RWPE2 (cell line): ENCODE results near the gene PON2.

Source experiments
- ATAC-seq: fragments of 200-7000 bp; cut with Tn5 transposase; 3 replicates; pipeline ENCODE4 v1.9.1; 2021; ENCODE audit warnings: low read depth
- DNase-seq: peaks from one replicate; pipeline ENCODE4 v3.0.0-alpha.2; 2020; ENCODE audit warnings: low spot score
- H3K27ac ChIP-seq: fragments of 450-650 bp; 2 replicates; pipeline ENCODE4 v1.5.1; 2017; ENCODE audit warnings: mild to moderate bottlenecking; ENCODE audit not compliant: poor library complexity, severe bottlenecking
- H3K27me3 ChIP-seq: fragments of 250-450 bp; sonication (Bioruptor Pico); 2 replicates; pipeline ENCODE4 v1.5.1; 2021; ENCODE audit warnings: mild to moderate bottlenecking, moderate library complexity; ENCODE audit not compliant: insufficient read depth, poor library complexity, severe bottlenecking
- H3K36me3 ChIP-seq: fragments of 250-450 bp; sonication (Bioruptor Pico); 2 replicates; pipeline ENCODE4 v1.5.1; 2020; ENCODE audit warnings: low read depth, mild to moderate bottlenecking, moderate library complexity
- H3K4me1 ChIP-seq: fragments of 250-450 bp; sonication (Bioruptor Pico); 2 replicates; pipeline ENCODE4 v1.5.1; 2021; ENCODE audit warnings: mild to moderate bottlenecking, moderate library complexity; ENCODE audit not compliant: insufficient read depth, poor library complexity, severe bottlenecking
- H3K4me3 ChIP-seq: fragments of 250-450 bp; sonication (Bioruptor Pico); 2 replicates; pipeline ENCODE4 v1.5.1; 2021; ENCODE audit warnings: mild to moderate bottlenecking, moderate library complexity; ENCODE audit not compliant: severe bottlenecking
- H3K9me3 ChIP-seq: fragments of 250-450 bp; sonication (Bioruptor Pico); 2 replicates; pipeline ENCODE4 v1.5.1; 2021; ENCODE audit warnings: mild to moderate bottlenecking, moderate library complexity; ENCODE audit not compliant: severe bottlenecking
- CTCF ChIP-seq: fragments of 450-650 bp; IDR thresholded peaks from one replicate; pipeline ENCODE4 v1.5.1; 2017; ENCODE audit warnings: mild to moderate bottlenecking, moderate library complexity; ENCODE audit not compliant: poor library complexity, severe bottlenecking

Gene PON2

DNA sequence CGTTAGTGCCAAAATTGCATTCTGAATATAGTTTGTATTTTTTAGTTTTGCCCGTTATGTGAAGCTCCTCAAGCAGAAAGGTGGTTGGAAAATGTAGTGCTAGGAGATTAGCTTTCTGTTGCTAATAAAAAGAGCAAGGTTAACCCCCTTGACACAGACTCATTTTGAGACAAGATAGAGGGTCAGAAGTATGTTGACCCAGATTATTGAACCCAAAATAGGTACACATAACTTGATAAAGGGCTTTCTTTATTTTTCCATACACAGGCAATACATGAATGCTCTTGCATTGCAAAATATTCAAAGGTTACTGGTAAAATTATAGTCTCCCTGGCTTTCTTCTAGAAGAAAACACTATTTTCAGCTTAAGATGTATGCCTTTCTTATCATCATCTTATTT, 10.0 kb upstream of the PON2 start:
- no peaks in the 10 kb centered on the region for H3K9me3 ChIP-seq
- H3K36me3 ChIP-seq, result no peaks in the 10 kb centered on the region
- no peaks in the 10 kb centered on the region for H3K27me3 ChIP-seq
- no peak for DNase-seq
- H3K4me3 ChIP-seq, result no peak overlapping the region
- TF ChIP-seq CTCF, result no peak
- H3K27ac ChIP-seq, result no peak overlapping the region
- no peaks in the 10 kb centered on the region for H3K4me1 ChIP-seq
- ATAC-seq, result no peak

- Histone ChIP-seq H3K36me3 (no peaks in the 10 kb centered on the region), H3K4me3 (no peak overlapping the region), H3K4me1 (no peaks in the 10 kb centered on the region), H3K27me3 (no peaks in the 10 kb centered on the region), H3K27ac (no peak overlapping the region), H3K9me3 (no peaks in the 10 kb centered on the region)
- DNase-seq (no peak), ATAC-seq (no peak)
- no peak for TF ChIP-seq CTCF
Measured at GRCh38 chr7:95441042-95441823, 6.4 kb upstream of the PON2 start.

DNA sequence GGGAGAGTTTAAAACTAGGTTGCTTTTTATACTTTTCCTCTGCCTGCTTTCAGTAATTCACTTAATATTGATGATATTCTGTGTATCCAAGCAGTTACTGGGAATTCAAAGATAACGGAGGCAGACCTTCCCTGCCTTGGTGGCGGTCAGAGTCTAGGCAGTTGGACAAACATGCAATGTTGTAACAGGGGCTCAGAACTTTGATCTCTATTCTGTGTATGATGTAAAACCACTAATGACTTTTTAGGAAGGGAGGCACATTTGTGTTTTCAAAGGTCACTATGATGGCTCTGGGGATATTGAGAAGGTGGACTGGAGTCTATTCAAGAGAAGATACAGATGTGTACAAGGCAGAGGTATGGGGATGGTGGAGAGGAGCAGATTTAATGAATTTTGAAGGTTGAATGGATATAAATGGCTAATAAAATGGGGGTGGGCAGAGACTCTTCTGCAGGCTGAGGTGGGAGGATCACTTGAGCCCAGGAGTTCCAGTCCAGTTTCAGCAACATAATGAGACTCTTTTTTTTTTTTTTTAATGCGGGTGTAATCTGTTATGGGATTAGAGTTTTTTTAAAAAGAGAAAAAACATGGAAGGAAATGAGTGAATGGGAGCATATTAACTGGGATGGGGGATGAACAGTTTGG, 5.7 kb upstream of the PON2 start:
- Histone ChIP-seq H3K4me1 (no peaks in the 10 kb centered on the region), H3K27me3 (no peaks in the 10 kb centered on the region), H3K9me3 (no peaks in the 10 kb centered on the region), H3K36me3 (no peaks in the 10 kb centered on the region), H3K27ac (no peak overlapping the region), H3K4me3 (no peak overlapping the region)
- TF ChIP-seq CTCF, result no peak
- ATAC-seq (no peak), DNase-seq (no peak)

GRCh38 chr7:95436407-95436806, 1.6 kb upstream of the PON2 start:
- no peak overlapping the region for H3K4me3 ChIP-seq
- H3K27me3 ChIP-seq, result no peaks in the 10 kb centered on the region
- no peak for TF ChIP-seq CTCF
- H3K4me1 ChIP-seq, result peaks cover 6% of the 10 kb centered on the region
- 0 out of 2 replicates have a peak, but pooled peaks cover 10% of the 10 kb centered on the region for H3K36me3 ChIP-seq
- ATAC-seq (no peak), DNase-seq (no peak)
- H3K9me3 ChIP-seq, result no peaks in the 10 kb centered on the region
- no peak overlapping the region for H3K27ac ChIP-seq

GRCh38 chr7:95435422-95435780, 573 bp upstream of the PON2 start:
- H3K27ac ChIP-seq, result peak overlapping the region; percentile 52
- H3K4me1 ChIP-seq, result peaks cover 6% of the 10 kb centered on the region
- peak overlapping the region; percentile 56 for H3K4me3 ChIP-seq
- no peak for TF ChIP-seq CTCF
- H3K27me3 ChIP-seq, result no peaks in the 10 kb centered on the region
- DNase-seq (no peak), ATAC-seq (no peak)
- no peaks in the 10 kb centered on the region for H3K9me3 ChIP-seq
- H3K36me3 ChIP-seq, result 0 out of 2 replicates have a peak, but pooled peaks cover 10% of the 10 kb centered on the region
